LoVo (cell line): ENCODE results near the gene CELF4.

Experiments
- DNase-seq: peaks from one replicate; pipeline ENCODE4 v3.0.0-alpha.2; 2016; ENCODE audit warnings: low spot score

Gene CELF4

DNA sequence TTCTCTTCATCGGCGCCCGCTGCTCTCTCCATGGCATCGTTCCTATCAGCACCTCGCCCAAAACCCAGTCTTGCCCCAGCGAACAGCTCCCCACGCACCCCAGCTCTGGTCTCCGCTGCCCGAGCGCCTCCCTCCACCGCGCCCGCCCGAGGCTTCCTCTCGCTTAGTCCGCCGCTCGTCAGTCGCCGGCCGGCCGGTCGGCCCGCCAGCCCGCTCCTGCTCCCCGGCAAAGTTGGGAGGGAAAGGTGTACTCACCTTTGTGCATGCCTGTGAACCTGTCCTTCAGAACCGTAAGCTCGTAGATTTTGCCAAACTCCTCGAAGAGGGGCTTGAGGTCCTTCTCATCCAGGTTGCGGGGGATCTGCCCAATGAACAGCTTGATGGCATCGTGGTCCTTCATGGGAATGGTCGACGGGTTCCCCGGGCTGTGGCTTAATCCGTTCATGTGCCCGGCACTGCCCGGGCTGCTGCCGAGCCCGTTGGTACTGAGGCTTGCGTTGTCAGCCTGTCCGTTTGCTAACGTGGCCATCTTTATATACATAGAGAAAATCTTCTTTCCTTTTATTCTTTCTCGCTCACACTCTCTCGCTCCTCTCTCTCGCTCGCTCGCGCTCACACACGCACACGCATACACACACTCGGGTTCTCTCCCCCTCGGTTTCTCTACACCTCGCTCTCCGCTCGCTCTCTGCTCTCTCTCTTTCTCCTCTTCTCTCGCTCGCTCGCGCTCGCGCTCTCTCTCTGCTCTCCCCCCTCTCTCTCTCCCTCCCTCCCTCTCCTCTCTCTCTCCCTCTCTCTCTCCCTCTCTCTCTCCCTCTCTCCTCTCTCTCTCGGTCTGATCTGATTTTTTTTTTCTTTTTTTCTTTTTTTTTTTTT, at the start of gene CELF4:
Gene CELF4 (minus strand): TSS at position 698 of the 876 bp plus-strand sequence.
- no peak for DNase-seq

DNA sequence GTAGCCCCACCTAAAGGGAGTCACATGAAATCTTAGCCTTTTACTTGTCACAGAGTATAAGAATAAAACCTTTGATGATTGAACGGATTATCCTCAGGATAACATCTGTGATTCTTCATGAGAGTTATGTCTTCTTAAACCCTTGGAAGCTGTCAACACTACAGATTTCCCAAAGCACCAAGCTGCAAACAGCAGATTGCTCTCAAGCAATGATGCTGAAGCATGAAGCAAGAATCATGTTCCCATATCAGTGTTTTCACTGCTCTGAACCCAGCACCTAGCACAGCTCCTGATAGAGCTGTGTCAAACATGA, 47.6 kb upstream of the CELF4 start:
- DNase-seq: no peak

DNA sequence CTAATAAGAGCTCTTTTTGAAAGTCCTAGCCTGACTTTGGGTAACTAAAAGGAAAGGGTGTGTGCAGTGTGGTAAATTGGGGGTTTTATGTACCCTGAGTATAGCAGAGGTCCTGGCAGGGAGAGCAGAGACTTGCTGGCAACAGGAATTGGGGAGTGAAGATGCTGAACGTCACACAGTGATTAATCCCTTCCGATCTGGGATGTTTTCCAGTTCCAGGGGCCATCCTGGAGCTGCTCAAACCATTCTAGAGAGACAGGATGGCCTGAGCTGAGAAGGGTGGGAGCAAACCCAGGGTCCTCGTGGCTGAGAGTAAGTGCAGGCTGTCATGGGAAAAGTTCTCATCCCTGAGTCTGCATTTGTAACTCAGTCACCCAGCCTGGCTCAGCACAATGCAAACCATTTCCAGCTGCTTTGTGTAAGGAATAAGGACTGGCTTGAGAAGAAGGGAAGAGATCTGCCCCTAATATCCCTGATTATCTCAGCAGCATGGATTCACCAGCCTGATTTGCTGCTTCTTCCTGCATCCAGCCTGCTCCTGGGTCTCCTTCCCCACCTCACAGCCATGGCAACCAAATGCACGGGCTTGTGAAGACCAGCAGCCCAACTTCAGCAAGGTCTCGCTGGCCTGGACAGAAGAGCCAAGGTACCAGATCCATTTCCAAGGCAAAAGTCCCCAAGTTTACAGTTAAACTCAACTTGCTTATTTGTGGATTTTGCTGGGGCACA, 47.1 kb upstream of the CELF4 start:
- no peak for DNase-seq

DNA sequence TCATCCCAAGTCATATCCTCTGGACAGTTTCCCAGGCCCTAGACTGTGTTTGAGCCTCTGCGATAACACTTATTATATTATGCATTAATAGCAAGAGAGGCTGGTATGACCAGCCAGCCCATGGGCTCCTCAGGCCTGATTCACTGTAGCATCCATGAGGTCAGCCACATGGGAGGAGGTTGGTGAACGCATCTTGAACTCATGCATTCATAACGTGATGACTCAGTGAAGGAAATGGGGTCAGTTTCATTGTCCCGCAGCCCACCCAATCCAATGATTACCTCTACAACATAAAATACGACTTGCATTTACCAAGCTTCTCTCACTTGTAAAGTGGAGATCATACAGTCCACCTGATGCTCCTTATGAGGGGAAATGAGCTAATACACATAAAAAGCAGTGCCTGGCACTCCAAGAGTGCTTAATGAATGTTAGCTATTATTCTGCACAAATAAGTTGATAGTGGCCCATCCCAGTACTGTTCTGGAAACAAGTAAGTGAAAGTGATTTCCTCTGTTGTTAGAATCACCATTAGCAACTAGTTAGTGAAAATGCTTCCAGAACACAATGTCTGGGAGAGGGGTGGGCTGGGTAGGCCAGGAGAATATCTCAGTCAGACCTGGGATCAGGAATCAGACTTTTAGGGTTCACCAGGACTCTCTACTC, 46.1 kb upstream of the CELF4 start:
- DNase-seq: no peak

DNA sequence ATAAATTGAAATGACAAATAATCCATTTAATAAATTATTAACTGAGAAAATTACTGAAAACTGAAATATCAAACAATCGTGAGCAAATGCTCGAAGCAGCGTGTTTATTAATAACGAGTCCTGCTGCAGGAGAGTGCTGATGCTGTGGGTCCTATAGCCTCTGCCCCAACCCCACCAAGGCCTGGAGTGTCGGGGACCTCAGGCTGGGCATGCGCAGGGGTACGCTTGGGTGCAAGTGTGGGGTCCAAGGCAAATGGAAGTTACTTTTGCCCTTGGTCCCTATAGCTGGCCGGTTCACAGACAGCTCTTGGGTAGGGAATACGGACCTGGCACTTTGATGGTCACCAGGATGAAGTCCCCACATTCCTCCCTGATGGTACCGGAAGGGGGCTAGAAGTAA, 43.3 kb upstream of the CELF4 start:
- DNase-seq: no peak

DNA sequence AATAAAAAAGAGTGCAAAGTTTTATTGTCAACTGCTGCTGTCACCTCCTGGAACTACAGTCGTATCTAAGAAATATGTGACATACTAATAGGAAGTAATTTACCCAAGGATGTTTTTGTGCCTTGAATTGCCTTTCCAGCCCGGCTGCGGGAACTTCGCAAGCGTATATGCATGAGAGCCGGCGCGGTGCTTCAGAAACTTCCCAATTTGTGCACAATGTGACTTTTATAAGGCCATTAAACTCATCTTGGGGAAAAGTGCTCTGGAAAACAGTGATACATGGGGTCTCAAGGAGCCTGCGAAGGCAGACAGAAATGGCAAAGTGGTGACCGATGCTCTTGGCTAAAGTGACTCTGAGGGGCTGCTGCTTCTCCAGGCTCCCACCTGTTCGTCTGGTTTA, 41.7 kb upstream of the CELF4 start:
- no peak for DNase-seq

DNA sequence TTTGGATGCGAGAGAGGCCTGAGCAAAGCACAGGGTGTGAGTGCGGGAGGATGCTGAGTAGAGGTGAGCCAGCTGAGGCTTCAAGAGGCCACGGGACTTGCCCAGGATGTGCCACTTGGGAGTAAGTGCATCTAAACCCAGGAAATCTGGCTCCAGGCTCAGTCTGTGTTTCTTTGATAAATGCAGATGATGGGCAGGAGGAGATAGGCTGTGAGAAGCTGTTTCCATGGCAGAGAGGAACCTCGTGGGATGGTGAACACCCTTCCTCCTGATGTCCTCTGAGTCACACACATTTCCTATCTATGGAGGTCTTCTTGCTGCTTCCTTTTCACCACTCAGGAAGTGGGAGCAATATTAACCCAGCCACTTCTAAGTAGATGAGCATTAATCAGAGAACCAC, 38.4 kb upstream of the CELF4 start:
- DNase-seq: no peak

DNA sequence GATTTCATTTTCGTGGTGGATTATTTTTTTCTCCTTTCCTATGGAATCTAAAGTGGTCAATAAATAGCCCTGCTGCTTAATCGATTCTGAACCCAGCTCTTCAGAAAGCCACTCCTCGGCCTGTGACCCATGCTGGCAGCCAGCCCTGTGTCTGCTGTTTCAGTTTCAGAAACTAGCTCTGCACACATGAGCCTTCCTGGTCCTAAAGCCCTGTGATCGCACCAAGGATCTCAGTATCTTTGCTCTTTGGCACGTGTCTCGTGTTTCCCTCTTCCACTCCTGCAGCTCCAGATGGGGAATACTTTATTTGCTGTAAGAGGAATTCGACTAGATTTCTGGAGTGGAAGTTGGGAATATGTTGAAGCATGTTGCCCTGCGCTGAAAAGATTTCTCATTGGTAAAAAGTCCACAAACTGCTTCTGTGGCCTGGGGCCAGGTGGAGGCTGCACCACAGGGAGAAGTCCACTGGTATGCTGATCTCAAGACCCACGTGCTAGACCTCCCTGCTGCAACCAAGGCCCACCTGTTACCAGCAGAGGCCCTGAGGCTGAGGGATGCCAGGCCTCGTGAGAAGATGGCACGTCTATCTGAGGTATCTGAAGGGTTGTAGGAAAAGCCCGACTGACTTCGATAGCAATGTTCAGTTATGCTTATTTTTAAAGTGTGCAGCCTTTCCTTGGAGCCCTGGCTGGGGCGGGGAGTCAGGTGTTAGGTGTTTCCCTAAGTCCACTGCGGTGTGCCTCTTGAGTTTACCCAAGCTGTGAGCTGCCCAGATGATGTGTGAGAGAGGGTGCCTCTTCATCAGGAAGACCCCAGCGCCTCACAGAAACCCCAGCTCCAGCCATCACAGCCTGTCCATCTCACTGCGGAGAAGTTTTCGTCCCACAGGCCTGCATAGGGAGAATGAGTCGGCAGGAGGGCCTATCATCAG, 33.6 kb upstream of the CELF4 start:
- no peak for DNase-seq

DNA sequence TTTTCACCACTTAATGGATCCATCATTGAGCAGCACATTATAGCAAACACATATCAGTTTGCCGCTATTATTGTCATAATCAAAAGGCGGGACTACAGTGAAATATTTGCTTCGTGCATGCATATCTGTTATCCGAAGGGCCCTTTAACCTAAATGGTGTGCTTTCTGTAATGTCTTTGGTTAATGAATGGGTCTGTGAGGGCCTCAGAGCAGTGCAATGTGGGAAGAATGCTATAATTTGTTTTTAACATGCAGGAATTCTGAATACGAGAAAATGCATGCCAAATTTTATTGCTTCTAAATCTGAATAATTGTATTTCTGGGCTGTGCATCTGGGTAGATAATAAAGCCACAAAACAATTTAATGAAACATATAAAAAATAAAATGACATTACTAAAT, 32.8 kb upstream of the CELF4 start:
- no peak for DNase-seq

DNA sequence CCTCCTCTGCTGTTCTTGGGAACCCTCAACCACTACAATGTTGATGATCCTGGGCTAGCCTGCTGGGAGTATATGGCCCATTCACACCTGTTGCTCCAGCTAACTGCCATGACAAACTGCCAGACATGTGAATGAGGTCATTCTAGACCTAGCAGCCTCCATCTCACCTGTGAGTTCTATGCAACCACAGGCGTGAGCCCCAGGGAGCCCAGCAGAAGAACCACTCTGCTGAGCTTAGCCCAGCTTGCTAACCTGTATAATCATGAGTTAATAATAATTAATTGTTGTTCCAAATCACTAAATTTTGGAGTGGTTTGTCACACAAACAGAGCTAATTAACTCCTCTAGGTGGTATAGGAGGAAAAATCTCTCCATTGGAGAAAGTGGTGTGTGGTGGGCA, 24.7 kb upstream of the CELF4 start:
- no peak for DNase-seq

DNA sequence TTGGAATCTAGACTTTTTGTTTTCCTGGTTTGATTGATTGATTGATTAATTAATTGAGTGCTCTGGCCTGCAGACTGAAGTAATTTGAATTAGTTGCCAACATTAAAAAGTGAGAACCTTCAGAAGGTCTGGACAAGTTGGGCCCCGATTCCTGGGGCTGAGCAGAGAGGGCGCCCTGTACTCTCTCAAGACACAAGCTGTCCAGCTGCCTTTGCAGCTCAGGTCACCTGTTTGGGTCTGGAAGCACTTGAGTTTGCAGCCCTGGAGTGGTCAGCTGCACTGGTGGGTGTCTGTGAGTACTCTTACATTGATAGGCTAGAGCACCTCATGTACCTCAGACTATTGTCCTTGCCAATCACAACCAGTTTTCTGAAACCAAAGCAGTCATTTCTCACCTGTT, 22.7 kb upstream of the CELF4 start:
- no peak for DNase-seq

DNA sequence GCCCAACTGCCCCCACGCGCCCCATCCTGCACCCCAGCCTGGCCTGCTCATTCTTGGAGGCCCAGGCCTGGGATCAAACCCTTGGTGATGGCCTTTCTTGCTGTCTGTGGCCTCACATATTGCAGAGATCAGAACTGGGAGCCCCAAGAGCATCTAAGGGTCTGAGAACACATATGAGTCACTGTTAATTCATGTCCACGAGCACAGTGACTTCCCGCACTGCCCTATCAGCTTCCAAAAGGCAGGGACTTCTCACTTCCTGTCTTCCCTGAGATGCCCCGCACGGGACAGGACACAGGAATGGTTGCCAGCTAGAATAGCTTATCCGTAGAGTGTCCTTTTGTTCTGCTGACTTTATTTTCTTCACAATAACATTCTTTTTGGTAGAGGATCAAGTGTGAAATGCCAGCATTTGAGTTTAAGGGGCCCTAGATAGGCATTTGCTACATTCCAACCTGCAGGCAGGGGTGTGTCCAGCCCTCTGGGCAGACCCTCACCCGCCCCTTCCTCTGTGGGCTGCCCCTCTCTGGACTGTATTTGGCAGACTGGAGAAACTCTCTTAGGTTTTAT, 21.1 kb upstream of the CELF4 start:
- no peak for DNase-seq

DNA sequence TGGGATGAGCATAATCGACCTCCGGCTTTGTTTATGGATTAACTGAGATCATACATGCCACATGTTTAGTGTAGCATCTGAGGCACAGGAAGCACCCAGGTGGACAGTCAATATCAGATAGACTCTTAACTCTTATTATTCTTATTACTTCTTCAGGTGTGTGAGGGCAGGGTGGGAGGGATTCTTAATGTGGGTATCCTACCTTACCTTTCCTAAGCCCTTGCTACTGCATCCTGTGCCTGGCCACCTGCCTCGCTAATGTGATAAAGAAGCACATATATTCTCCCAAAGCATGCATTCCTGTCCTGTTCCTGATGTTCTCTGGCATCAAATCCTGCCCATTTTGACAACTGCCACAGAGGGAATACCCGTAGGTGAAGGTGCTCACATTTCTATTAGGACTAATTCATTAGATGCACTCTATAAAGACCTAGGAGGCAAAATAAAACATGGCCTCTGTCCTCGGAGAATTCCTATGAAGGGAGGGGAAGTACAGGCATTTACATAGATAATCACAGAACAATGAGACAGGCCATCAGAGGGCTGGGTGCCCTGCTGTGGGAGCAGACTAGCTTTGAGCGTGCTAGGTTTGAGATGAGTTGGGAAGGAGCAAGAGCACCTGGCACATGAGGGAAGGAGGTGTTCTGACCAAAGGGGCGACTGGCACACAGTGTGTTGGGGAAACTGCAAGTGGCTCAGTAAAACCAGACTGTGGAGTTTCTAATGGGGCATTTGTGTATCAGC, 19.5 kb upstream of the CELF4 start:
- no peak for DNase-seq

DNA sequence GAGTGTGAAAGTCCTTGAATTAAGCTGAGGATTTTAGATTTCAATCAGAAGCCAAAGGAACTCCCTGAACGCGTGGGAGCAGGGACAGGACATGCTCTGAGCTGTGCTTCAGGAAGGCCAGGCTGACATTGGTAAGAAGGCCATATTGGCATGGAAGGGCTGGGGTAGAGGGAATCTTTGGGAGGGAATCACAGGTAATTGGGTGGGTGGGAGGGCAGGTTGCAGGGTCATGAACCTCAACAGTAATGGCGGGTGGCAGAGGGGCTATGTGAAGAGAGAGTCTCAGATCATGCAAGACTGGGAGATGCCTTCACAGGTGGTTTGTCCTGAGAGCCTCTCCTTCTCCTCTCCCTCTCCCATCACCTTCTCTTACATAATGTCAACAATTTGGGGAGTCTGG, 18.6 kb upstream of the CELF4 start:
- DNase-seq: no peak

DNA sequence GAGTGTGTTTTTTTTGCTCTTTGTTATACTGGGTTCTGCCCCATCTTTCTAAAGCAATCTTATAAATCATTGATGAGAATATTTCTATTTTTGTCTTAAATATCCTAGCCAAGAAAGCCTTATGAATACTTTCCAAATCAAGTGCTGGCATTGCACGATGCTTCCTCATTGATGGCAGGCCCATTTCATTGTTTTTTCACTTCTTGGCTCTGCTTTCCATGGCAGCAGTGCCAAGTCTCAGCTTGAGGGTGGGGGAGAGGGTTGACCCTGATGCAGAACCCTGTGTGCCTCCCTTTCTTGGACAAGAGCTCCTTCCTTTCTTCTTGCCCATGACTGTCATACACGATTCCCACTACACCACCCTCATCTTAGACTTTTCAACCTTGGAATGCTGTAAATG, 16.7 kb upstream of the CELF4 start:
- no peak for DNase-seq

DNA sequence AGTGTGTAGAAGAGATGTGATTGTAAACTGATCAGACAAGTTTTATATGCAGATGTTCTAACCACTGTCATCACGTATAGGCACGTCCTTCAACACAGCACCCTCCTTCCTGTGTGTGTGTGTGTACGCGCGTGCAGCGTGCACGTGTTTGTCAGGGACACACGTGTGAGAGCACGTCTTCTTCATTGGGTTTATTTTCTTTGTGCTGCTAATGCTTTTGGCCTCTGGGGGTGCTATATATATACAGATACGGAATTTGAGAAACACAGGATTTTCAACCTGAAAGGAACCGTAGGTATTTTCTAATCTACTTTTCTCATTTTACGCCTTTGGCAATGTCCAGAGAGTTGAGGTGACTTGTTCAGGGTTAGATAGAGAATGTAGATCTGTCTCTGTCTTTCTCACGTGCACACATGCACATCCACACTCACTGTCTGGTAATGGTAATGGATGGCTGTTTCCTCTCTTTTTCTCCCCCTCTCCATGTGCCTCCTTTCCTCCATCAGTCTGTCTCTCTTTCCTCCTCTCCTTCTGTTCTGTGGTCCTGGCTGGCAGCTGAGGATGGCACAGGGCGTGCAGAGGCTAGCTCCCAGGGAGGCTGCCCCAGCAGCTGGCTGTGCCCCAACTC, 13.4 kb upstream of the CELF4 start:
- DNase-seq: no peak

DNA sequence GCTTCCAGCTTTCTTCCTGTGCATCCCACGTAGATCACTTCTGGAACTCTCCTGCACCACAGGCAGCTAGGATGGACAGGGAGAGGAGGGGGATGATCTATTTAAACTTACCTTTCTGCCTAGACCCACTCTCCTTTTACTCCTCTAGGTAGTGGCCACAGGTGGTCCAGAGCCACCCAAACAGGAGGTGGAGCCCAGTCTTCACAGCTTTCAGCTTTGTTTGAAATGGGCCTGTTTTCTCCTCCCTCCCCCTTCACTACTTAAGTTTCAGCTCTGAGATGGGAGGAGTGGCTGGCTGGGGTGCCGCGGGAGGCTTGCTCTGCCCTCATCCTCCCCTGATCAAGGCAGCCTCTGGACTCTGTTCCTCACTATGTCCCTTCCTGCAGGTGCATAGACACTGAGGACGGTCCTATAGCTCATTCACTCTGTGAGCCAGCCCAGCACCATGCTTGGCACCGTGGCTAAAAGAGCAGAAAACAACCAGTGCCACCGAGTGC, 12.6 kb upstream of the CELF4 start:
- no peak for DNase-seq

DNA sequence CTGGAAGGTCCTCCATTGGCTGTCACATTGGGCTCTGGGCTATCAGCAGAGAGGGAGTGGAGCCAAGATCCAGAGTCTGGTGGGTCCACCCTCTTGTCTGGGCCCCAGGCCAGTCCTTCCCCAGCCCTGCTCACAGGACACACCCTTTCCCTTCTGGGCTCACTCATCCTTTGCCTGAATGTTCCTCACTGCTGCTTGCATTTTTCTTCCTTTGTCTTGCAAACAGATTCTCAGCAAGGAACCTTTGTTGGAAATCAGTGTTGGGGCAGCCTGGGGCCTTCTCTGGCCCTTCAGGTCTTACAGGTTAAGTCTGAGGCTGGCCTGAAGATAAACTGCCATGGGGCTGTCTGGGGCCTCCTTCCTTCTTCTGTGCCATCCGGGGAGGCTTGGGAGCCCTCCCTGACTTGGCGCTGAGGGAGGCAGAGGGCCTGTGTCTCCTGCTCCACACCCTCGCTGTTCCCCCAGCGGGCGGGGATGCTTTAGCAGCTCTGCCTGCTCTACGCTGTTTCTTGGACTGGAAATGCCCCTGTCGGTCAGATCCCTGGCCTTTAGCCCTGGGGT, 11.5 kb upstream of the CELF4 start:
- DNase-seq: no peak

DNA sequence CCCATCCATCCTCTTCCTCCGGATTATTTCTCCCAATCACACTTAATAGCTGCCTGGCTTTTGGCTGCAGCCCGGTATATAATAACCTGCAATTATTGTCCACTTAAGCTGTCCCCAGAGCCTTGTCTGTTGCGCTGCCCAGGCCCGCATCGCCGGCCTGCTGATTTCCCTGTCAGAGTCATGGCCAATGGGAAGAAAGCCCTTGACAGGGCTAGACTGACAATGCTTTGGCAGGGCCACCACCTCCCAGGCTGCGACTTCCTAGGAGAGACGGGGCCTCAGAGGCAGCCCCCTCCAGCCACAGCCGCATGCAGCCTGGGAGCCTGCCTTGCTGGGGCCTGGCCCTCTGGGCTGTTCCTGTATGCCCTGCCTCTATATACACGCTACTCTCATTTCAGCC, 10.0 kb upstream of the CELF4 start:
- no peak for DNase-seq

DNA sequence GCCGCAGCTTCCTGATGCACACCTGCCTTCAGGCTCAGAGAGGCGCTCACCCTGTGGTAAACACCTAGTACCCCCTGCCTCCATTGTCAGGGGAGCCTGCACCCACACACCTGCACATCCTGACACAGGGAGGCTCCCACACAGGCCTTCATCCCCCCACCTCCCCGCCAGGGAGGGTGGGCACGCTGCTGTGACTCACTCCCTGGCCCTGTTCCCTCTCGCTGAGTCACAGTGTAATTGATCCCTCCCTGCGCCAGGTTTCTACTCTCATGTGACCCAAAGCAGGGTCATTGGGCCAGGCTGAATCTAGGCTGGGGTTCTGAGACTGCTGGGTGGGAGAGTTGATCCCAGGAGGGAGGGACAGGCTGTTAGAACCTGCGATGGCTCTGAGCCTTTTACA, 8.5 kb upstream of the CELF4 start:
- DNase-seq: no peak
